SK-N-SH (cell line): Measurements from ENCODE around the gene FHIP2A.

Source experiments
- FOXM1 ChIP-seq: IDR thresholded peaks from 2 replicates; pipeline ENCODE4 v1.4.0; 2012; ENCODE audit warnings: low read depth, mild to moderate bottlenecking
- GABPA ChIP-seq: IDR thresholded peaks from 2 replicates; pipeline ENCODE4 v1.4.0; 2012; ENCODE audit warnings: low read depth, mild to moderate bottlenecking

DNA sequence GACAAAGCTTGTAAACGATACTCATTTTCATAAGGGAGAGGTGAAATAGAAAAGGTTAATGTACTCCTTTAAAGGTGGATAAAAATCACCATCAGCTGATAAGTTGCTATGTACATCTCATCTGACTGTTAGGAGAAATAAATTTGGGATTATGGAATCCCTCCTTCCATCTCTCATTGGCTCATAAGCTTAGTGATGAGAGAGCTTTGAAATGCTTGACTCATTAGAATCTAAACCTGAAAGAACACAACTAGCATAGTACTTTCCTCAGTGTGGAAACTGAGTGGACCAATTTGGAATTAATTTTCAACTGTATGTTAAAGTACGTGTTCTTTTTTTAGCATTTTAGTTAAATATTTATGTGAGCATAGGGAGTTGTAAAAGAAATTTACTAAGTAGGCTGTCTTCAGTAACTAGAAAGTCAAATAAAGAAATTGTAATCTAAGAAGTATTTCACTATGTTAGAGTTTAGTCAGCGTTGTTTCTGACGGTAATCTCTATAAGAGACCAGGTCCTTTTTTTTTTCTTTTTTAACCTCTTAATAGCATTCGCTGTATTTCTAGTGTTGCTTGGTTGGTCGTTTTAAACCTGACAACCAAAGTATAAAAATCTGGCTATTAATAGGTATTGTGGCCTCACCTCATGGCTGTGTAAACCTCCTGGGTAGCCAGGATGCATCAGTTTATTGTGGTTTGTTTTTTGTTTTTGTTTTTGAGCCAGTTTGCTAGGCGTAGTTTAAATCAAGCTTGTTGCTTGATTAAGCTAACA lies 34.4 kb downstream of the FHIP2A start:
- TF ChIP-seq GABPA: no peak
- no peak for TF ChIP-seq FOXM1
